Hepatocyte (in vitro differentiated cells): ENCODE data around the gene CACNA1C. TPM values are rescaled to one million over a fixed set of nuclear protein-coding genes. Genes with fewer than 3 reads are reported as not detected.

Experiments
- DNase-seq: peaks from one replicate; pipeline ENCODE4 v3.0.0-alpha.2; 2016; ENCODE audit warnings: low spot score
- H2AFZ ChIP-seq: fragments of 200-600 bp; sonication (generic); 2 replicates; pipeline ENCODE4 v1.6.0; 2016; ENCODE audit warnings: antibody characterized with exemption, mild to moderate bottlenecking
- H3K27ac ChIP-seq: fragments of 200-600 bp; sonication (generic); 2 replicates; pipeline ENCODE4 v1.5.1; 2016; ENCODE audit warnings: mild to moderate bottlenecking
- H3K27me3 ChIP-seq: fragments of 200-600 bp; sonication (generic); 2 replicates; pipeline ENCODE4 v1.6.1; 2016
- H3K36me3 ChIP-seq: fragments of 200-600 bp; sonication (generic); replicated peaks from 2 replicates; pipeline ENCODE4 v1.5.1; 2016; ENCODE audit warnings: low read depth; ENCODE audit not compliant: insufficient read depth
- H3K4me1 ChIP-seq: fragments of 200-600 bp; sonication (generic); 2 replicates; pipeline ENCODE4 v1.5.1; 2016; ENCODE audit warnings: mild to moderate bottlenecking, moderate library complexity; ENCODE audit not compliant: insufficient read depth
- H3K4me2 ChIP-seq: fragments of 200-600 bp; sonication (generic); 2 replicates; pipeline ENCODE4 v1.6.0; 2016
- H3K4me3 ChIP-seq: fragments of 200-600 bp; sonication (generic); 2 replicates; pipeline ENCODE4 v1.5.1; 2016; ENCODE audit warnings: mild to moderate bottlenecking
- H3K79me2 ChIP-seq: fragments of 200-600 bp; sonication (generic); 2 replicates; pipeline ENCODE4 v1.6.0; 2017; ENCODE audit warnings: mild to moderate bottlenecking
- H3K9me2 ChIP-seq: fragments of 200-600 bp; sonication (generic); replicated peaks from 2 replicates; pipeline ENCODE4 v1.6.0; 2017; ENCODE audit warnings: mild to moderate bottlenecking; ENCODE audit not compliant: insufficient read depth
- H3K9me3 ChIP-seq: fragments of 200-600 bp; sonication (generic); 2 replicates; pipeline ENCODE4 v1.5.1; 2016; ENCODE audit warnings: low read depth, mild to moderate bottlenecking
- H4K20me1 ChIP-seq: fragments of 200-600 bp; sonication (generic); 2 replicates; pipeline ENCODE4 v1.6.0; 2016; ENCODE audit warnings: mild to moderate bottlenecking; ENCODE audit not compliant: insufficient read depth, poor library complexity, severe bottlenecking
- EZH2 ChIP-seq: fragments of 200-600 bp; sonication (generic); IDR thresholded peaks from 2 replicates; pipeline ENCODE4 v1.6.1; 2016; ENCODE audit warnings: antibody characterized with exemption, mild to moderate bottlenecking, borderline replicate concordance
- EZH2phosphoT487 ChIP-seq: fragments of 200-600 bp; sonication (generic); IDR thresholded peaks from one replicate; pipeline ENCODE4 v1.6.1; 2018; ENCODE audit warnings: antibody characterized with exemption, mild to moderate bottlenecking, low read depth, moderate library complexity; ENCODE audit not compliant: unreplicated experiment, severe bottlenecking
- WGBS: methylation state at CpG from one replicate; pipeline ENCODE4 v1.1.6; 2016; ENCODE audit warnings: low lambda C conversion rate; ENCODE audit errors: missing lambda C conversion rate; 5-methylcytosine and 5-hydroxymethylcytosine counted together
- polyA plus RNA-seq: library from polyadenylated mRNA; unstranded; fragments of >200 nt; fragmentation: Nextera tagmentation; extraction: Ambion mirVana; gene quantifications from 2 replicates; pipeline ENCODE4 v1.2.1, GENCODE V29; 2016
- total RNA-seq: library from RNA; depleted of rRNA; stranded (reverse); fragments of >200 nt; gene quantifications from 2 replicates; pipeline ENCODE4 v1.2.3, GENCODE V29; 2014
- TF ChIP-seq, protein P1 (sequence below): fragments of 200-600 bp; sonication (generic); IDR thresholded peaks from 2 replicates; pipeline ENCODE4 v1.5.1; 2016; ENCODE audit warnings: antibody characterized with exemption, mild to moderate bottlenecking; ENCODE audit not compliant: poor library complexity

CACNA1C gene
- total and polyA plus RNA-seq, 2 experiments from 2014 or later = 3.2 to 4.0 TPM

- H3K79me2 ChIP-seq = no peaks in the 10 kb centered on the region
- 72% methylated on average over 12 of the region's 12 CpGs for WGBS
- H3K27ac ChIP-seq = no peak overlapping the region
- TF ChIP-seq EZH2 (no peak), EZH2phosphoT487 (no peak)
- TF ChIP-seq, protein P1, sequence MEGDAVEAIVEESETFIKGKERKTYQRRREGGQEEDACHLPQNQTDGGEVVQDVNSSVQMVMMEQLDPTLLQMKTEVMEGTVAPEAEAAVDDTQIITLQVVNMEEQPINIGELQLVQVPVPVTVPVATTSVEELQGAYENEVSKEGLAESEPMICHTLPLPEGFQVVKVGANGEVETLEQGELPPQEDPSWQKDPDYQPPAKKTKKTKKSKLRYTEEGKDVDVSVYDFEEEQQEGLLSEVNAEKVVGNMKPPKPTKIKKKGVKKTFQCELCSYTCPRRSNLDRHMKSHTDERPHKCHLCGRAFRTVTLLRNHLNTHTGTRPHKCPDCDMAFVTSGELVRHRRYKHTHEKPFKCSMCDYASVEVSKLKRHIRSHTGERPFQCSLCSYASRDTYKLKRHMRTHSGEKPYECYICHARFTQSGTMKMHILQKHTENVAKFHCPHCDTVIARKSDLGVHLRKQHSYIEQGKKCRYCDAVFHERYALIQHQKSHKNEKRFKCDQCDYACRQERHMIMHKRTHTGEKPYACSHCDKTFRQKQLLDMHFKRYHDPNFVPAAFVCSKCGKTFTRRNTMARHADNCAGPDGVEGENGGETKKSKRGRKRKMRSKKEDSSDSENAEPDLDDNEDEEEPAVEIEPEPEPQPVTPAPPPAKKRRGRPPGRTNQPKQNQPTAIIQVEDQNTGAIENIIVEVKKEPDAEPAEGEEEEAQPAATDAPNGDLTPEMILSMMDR = no peak
- no peaks in the 10 kb centered on the region for H4K20me1 ChIP-seq
- no peaks in the 10 kb centered on the region for H3K27me3 ChIP-seq
- no peaks in the 10 kb centered on the region for H3K9me3 ChIP-seq
- no peaks in the 10 kb centered on the region for H3K9me2 ChIP-seq
- H3K4me3 ChIP-seq = no peak overlapping the region
- no peaks in the 10 kb centered on the region for H3K36me3 ChIP-seq
- H2AFZ ChIP-seq = no peak overlapping the region
- no peak for DNase-seq
- no peak overlapping the region for H3K4me2 ChIP-seq
- H3K4me1 ChIP-seq = no peaks in the 10 kb centered on the region
Measured at GRCh38 chr12:2411616-2412304, 359.0 kb downstream of the CACNA1C start.

DNA sequence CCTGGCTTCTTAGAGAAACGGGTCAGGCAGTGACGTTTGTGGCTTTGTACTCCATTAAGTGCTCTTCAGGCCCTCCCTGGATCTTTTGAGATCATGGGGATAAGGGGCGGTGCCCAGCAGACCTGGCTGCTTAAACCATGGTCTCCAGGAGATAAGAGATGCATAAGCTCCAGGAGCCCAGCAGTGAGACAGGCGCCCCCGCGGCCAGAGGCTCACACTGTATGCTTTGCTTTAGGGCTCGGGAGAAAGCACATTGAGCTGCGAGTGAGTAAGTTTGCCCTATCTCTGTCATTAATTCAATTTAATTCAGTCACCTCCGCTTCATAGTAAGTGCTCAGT is 359.5 kb downstream of the CACNA1C start:
- H3K79me2 ChIP-seq = no peaks in the 10 kb centered on the region
- H3K9me3 ChIP-seq = no peaks in the 10 kb centered on the region
- H3K27me3 ChIP-seq = no peaks in the 10 kb centered on the region
- no peak overlapping the region for H3K27ac ChIP-seq
- TF ChIP-seq EZH2 = no peak
- no peak for TF ChIP-seq EZH2phosphoT487
- TF ChIP-seq, protein P1 = no peak
- H3K4me3 ChIP-seq = no peak overlapping the region
- H3K9me2 ChIP-seq = no peaks in the 10 kb centered on the region
- no peak overlapping the region for H3K4me2 ChIP-seq
- 44% methylated on average over 9 of the region's 9 CpGs for WGBS
- H4K20me1 ChIP-seq = no peaks in the 10 kb centered on the region
- peaks cover under 1% of the 10 kb centered on the region for H3K4me1 ChIP-seq
- no peak for DNase-seq
- H2AFZ ChIP-seq = no peak overlapping the region
- no peaks in the 10 kb centered on the region for H3K36me3 ChIP-seq

DNA sequence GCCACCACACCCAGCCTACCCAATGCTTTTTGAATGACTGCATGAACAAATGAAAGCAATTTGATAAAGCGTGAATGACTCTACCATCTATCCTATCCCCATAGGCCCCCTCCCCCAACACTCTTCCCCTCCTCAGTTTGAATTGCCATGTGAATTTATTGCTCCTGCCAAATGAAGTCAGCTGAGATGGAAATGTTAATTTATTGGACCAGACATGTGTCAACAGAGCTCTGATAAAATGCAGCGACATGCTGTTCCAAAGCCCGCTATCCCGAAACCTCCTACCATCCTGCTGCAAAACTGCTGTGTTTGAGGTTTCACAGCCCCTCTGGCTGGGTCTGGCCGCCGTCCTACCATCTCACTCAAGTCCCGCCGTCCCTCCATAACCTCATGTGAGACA is 360.5 kb downstream of the CACNA1C start:
- Histone ChIP-seq H3K79me2 (no peaks in the 10 kb centered on the region), H3K4me1 (peaks cover 6% of the 10 kb centered on the region), H3K4me3 (no peak overlapping the region), H4K20me1 (no peaks in the 10 kb centered on the region), H3K36me3 (no peaks in the 10 kb centered on the region), H2AFZ (no peak overlapping the region), H3K9me2 (no peaks in the 10 kb centered on the region), H3K4me2 (no peak overlapping the region), H3K27me3 (no peaks in the 10 kb centered on the region), H3K9me3 (no peaks in the 10 kb centered on the region), H3K27ac (no peak overlapping the region)
- no peak for TF ChIP-seq EZH2phosphoT487
- TF ChIP-seq, protein P1 = no peak
- no peak for DNase-seq
- WGBS = 96% methylated on average over 8 of the region's 8 CpGs
